HL-60 (cell line): ENCODE measurements around the gene HHAT.

ENCODE experiments used
- CTCF ChIP-seq: IDR thresholded peaks from one replicate; pipeline ENCODE4 v1.5.1; 2011; ENCODE audit warnings: low read length, control low read depth, inconsistent platforms; ENCODE audit not compliant: insufficient read depth
- GABPA ChIP-seq: IDR thresholded peaks from 2 replicates; pipeline ENCODE4 v1.6.1; 2012; ENCODE audit warnings: low read depth
- POLR2AphosphoS5 ChIP-seq: IDR thresholded peaks from 2 replicates; pipeline ENCODE4 v1.6.1; 2012; ENCODE audit warnings: low read depth

GRCh38 chr1:210325026-210325670 lies 3.6 kb upstream of the HHAT start:
- TF ChIP-seq CTCF (no peak), POLR2AphosphoS5 (no peak), GABPA (no peak)
